Measurements from ENCODE around the gene HTR4.

DNA sequence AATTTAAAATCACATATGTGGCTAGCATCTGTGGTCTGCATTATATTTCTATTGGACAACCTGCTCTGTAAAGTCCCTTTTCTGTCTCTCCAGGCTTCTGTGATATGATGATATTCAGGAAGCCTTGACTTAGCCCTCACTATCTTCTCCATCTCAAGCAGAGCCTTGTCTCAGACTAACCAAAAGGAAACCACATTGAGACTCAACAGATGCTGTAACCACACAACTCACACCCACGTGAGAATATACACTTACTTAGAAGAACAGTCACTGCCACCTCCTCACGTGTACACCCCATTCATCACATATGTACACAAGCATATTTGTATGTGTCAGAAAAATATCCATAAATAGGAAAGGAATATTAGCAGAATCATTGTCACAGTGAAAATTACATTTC is 33.6 kb downstream of the HTR4 start:
- TF ChIP-seq, protein P1, sequence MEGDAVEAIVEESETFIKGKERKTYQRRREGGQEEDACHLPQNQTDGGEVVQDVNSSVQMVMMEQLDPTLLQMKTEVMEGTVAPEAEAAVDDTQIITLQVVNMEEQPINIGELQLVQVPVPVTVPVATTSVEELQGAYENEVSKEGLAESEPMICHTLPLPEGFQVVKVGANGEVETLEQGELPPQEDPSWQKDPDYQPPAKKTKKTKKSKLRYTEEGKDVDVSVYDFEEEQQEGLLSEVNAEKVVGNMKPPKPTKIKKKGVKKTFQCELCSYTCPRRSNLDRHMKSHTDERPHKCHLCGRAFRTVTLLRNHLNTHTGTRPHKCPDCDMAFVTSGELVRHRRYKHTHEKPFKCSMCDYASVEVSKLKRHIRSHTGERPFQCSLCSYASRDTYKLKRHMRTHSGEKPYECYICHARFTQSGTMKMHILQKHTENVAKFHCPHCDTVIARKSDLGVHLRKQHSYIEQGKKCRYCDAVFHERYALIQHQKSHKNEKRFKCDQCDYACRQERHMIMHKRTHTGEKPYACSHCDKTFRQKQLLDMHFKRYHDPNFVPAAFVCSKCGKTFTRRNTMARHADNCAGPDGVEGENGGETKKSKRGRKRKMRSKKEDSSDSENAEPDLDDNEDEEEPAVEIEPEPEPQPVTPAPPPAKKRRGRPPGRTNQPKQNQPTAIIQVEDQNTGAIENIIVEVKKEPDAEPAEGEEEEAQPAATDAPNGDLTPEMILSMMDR (IDR thresholded peaks at IDR 0.05 in 2 of 3, conservative IDR thresholded peaks at IDR 0.05 in 1 of 3; ENCODE audit: borderline replicate concordance in 1 of 3, insufficient read depth in 1 of 3, low read depth in 2 of 3, low read length in 2 of 3): no peak
- no peak for TF ChIP-seq SRF (IDR thresholded peaks at IDR 0.05; ENCODE audit: low read depth)
- no peak for TF ChIP-seq POLR2A (IDR thresholded peaks at IDR 0.05; ENCODE audit: borderline replicate concordance, extremely low read depth, insufficient read depth, insufficient read length)
- TF ChIP-seq, protein P2, sequence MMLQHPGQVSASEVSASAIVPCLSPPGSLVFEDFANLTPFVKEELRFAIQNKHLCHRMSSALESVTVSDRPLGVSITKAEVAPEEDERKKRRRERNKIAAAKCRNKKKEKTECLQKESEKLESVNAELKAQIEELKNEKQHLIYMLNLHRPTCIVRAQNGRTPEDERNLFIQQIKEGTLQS (IDR thresholded peaks at IDR 0.05): no peak
- TF ChIP-seq RAD21 (IDR thresholded peaks at IDR 0.05; ENCODE audit: low read depth): no peak
- TF ChIP-seq POLR2AphosphoS5 (IDR thresholded peaks at IDR 0.05; ENCODE audit: low read depth, low read length): no peak
- no peak for TF ChIP-seq EZH2phosphoT487 (IDR thresholded peaks at IDR 0.05; ENCODE audit: borderline replicate concordance)
- TF ChIP-seq SP1 (IDR thresholded peaks at IDR 0.05; ENCODE audit: low read depth): no peak
- no peak for TF ChIP-seq YY1 (IDR thresholded peaks at IDR 0.05; ENCODE audit: extremely low read depth, insufficient replicate concordance, low read depth, low read length)
- no peak for TF ChIP-seq SIN3A (IDR thresholded peaks at IDR 0.05; ENCODE audit: low read depth)
